WTC11 (cell line): ENCODE measurements around the gene GRIP2. TPM values are rescaled to one million over a fixed set of nuclear protein-coding genes. Genes with fewer than 3 reads are reported as not detected.

ENCODE experiments used
- ATAC-seq: fragments of 200-7000 bp; cut with Tn5 transposase; 2 replicates; pipeline ENCODE4 v1.10.0; 2021; ENCODE audit warnings: mild to moderate bottlenecking, moderate library complexity
- CTCF ChIA-PET: fragments of 300-600 bp; sonication (Branson Sonifier 250); formaldehyde crosslinking; loops from one replicate; lab custom pipeline; 2021; ENCODE audit warnings: antibody characterized with exemption; lab: Charles Lee
- POLR2A ChIA-PET: fragments of 350-600 bp; sonication (Branson Sonifier 250); formaldehyde crosslinking; loops from one replicate; lab custom pipeline; 2021; ENCODE audit warnings: antibody characterized with exemption; lab: Charles Lee
- DNase-seq: peaks from one replicate; pipeline ENCODE4 v3.0.0; 2021; ENCODE audit warnings: low spot score
- H3K27ac Mint-ChIP-seq: 2 replicates; pipeline ENCODE4 v1.8.0; 2021; ENCODE audit warnings: mixed read lengths
- H3K27me3 Mint-ChIP-seq: 2 replicates; pipeline ENCODE4 v1.8.0; 2021; ENCODE audit warnings: low read depth, mild to moderate bottlenecking, moderate library complexity, mixed read lengths
- H3K36me3 Mint-ChIP-seq: 2 replicates; pipeline ENCODE4 v1.8.0; 2021; ENCODE audit warnings: mixed read lengths
- H3K4me1 Mint-ChIP-seq: 2 replicates; pipeline ENCODE4 v1.8.0; 2022; ENCODE audit warnings: mixed read lengths
- H3K4me3 Mint-ChIP-seq: 2 replicates; pipeline ENCODE4 v1.8.0; 2021; ENCODE audit warnings: mild to moderate bottlenecking, moderate library complexity, mixed read lengths
- H3K9me3 Mint-ChIP-seq: 2 replicates; pipeline ENCODE4 v1.8.0; 2021; ENCODE audit warnings: mixed read lengths
- EMX1 ChIP-seq: fragments of 250-450 bp; sonication (Bioruptor Pico); IDR thresholded peaks from 2 replicates; pipeline ENCODE4 v1.8.0; 2021; ENCODE audit warnings: mild to moderate bottlenecking
- FOXJ3 ChIP-seq: sonication (generic); formaldehyde crosslinking; IDR thresholded peaks from 2 replicates; pipeline ENCODE4 v1.9.0; 2021; ENCODE audit warnings: missing genetic modification reagents, mild to moderate bottlenecking, borderline replicate concordance
- GABPB1 ChIP-seq: sonication (generic); formaldehyde crosslinking; IDR thresholded peaks from 2 replicates; pipeline ENCODE4 v1.8.1; 2023; ENCODE audit warnings: mild to moderate bottlenecking, missing genetic modification reagents
- GTF2I ChIP-seq: fragments of 250-450 bp; sonication (Bioruptor Pico); conservative IDR thresholded peaks from 2 replicates; pipeline ENCODE4 v1.4.0; 2021; ENCODE audit warnings: mild to moderate bottlenecking
- NFATC4 ChIP-seq: fragments of 250-450 bp; sonication (Bioruptor Pico); IDR thresholded peaks from 2 replicates; pipeline ENCODE4 v1.9.0; 2021; ENCODE audit warnings: mild to moderate bottlenecking
- NFYB ChIP-seq: sonication (generic); formaldehyde crosslinking; conservative IDR thresholded peaks from 2 replicates; pipeline ENCODE4 v1.8.0; 2022; ENCODE audit warnings: low read depth, missing genetic modification reagents
- NR3C1 ChIP-seq: sonication (generic); formaldehyde crosslinking; conservative IDR thresholded peaks from 2 replicates; pipeline ENCODE4 v1.8.1; 2023; ENCODE audit warnings: low read depth, mild to moderate bottlenecking, missing genetic modification reagents
- PRRX2 ChIP-seq: fragments of 250-450 bp; sonication (Bioruptor Pico); IDR thresholded peaks from 2 replicates; pipeline ENCODE4 v1.8.0; 2021; ENCODE audit warnings: mild to moderate bottlenecking
- RORB ChIP-seq: fragments of 250-450 bp; sonication (Bioruptor Pico); IDR thresholded peaks from 2 replicates; pipeline ENCODE4 v1.9.0; 2021; ENCODE audit warnings: mild to moderate bottlenecking
- SMAD3 ChIP-seq: sonication (generic); formaldehyde crosslinking; IDR thresholded peaks from 2 replicates; pipeline ENCODE4 v1.8.0; 2022; ENCODE audit warnings: missing genetic modification reagents, mild to moderate bottlenecking, borderline replicate concordance
- SOX15 ChIP-seq: fragments of 250-450 bp; sonication (Bioruptor Pico); IDR thresholded peaks from 2 replicates; pipeline ENCODE4 v1.9.0; 2021; ENCODE audit warnings: mild to moderate bottlenecking
- ZBTB21 ChIP-seq: sonication (generic); formaldehyde crosslinking; IDR thresholded peaks from 2 replicates; pipeline ENCODE4 v1.8.1; 2023; ENCODE audit warnings: mild to moderate bottlenecking, missing genetic modification reagents, borderline replicate concordance
- ZNF396 ChIP-seq: fragments of 250-450 bp; sonication (Bioruptor Pico); IDR thresholded peaks from 2 replicates; pipeline ENCODE4 v1.8.0; 2021; ENCODE audit warnings: mild to moderate bottlenecking, moderate library complexity, borderline replicate concordance
- ZNF423 ChIP-seq: fragments of 250-450 bp; sonication (Bioruptor Pico); IDR thresholded peaks from 2 replicates; pipeline ENCODE4 v2.1.2; 2022; ENCODE audit warnings: mild to moderate bottlenecking, moderate library complexity
- total RNA-seq: library from RNA; stranded (reverse); gene quantifications from 3 replicates; pipeline ENCODE4 v1.2.3, GENCODE V29; 2021
- TF ChIP-seq, protein P1 (sequence below): sonication (generic); formaldehyde crosslinking; IDR thresholded peaks from 2 replicates; pipeline ENCODE4 v1.8.1; 2023; ENCODE audit warnings: mild to moderate bottlenecking, missing genetic modification reagents, borderline replicate concordance
- TF ChIP-seq, protein P2 (sequence below): sonication (generic); formaldehyde crosslinking; IDR thresholded peaks from 2 replicates; pipeline ENCODE4 v1.8.0; 2023; ENCODE audit warnings: missing genetic modification reagents
- TF ChIP-seq, protein P3 (sequence below): fragments of 250-450 bp; sonication (Bioruptor Pico); IDR thresholded peaks from 2 replicates; pipeline ENCODE4 v2.1.2; 2022; ENCODE audit warnings: mild to moderate bottlenecking, moderate library complexity
- TF ChIP-seq, protein P4 (sequence below): sonication (generic); formaldehyde crosslinking; IDR thresholded peaks from 2 replicates; pipeline ENCODE4 v1.8.1; 2022; ENCODE audit warnings: low read depth, mild to moderate bottlenecking, moderate library complexity, missing genetic modification reagents, borderline replicate concordance
- TF ChIP-seq, protein P5 (sequence below): fragments of 200-600 bp; IDR thresholded peaks from 2 replicates; pipeline ENCODE4 v1.8.0; 2022; ENCODE audit warnings: antibody characterized with exemption
- TF ChIP-seq, protein P6 (sequence below): sonication (generic); formaldehyde crosslinking; IDR thresholded peaks from 2 replicates; pipeline ENCODE4 v1.8.1; 2023; ENCODE audit warnings: mild to moderate bottlenecking, missing genetic modification reagents, moderate library complexity
- TF ChIP-seq, protein P7 (sequence below): sonication (generic); formaldehyde crosslinking; IDR thresholded peaks from 2 replicates; pipeline ENCODE4 v1.8.1; 2022; ENCODE audit warnings: mild to moderate bottlenecking, moderate library complexity, missing genetic modification reagents
- TF ChIP-seq, protein P8 (sequence below): sonication (generic); formaldehyde crosslinking; IDR thresholded peaks from 2 replicates; pipeline ENCODE4 v1.8.0; 2022; ENCODE audit warnings: missing genetic modification reagents

GRIP2 gene
- total RNA-seq, 1 experiment from 2014 or later = 12.0 TPM

DNA sequence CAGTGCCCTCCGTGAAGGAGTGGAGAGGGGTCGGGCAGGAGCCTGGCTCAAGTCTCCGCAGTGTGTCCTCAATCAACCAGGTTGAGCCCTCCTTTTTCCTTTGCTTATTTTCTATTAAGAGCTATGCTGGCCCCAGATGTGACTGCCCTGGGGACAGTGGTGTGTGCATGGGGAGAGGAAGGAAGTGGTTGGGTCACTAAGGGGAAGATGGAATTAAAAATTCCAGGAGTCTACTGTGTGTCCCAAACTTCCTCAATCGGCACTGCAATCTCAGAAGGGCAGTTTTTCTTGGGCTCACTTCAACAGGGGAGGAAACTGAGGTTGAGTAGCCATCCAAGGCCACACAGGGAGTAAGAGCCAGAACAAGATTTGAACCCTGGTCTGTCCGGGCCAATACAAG, 13.7 kb upstream of the GRIP2 start:
- no peaks in the 10 kb centered on the region; the same call in 1 of the 2 replicates for H3K27me3 Mint-ChIP-seq
- CTCF ChIA-PET = interaction anchor here (2.7 kb wide), 1 partner anchor 44 kb away, joined by 9 read pairs; no protein-coding TSS in a partner anchor
- ATAC-seq (no peak), DNase-seq (no peak)
- H3K27ac Mint-ChIP-seq = no peak overlapping the region
- H3K9me3 Mint-ChIP-seq = no peaks in the 10 kb centered on the region
- peaks cover 17% of the 10 kb centered on the region for H3K4me1 Mint-ChIP-seq
- POLR2A ChIA-PET = no interaction called here
- no peak for TF ChIP-seq NR3C1 (CRISPR knock-in tag)
- TF ChIP-seq PRRX2 (CRISPR knock-in tag) = no peak
- no peak for TF ChIP-seq NFYB (CRISPR knock-in tag)
- no peak for TF ChIP-seq FOXJ3
- no peak for TF ChIP-seq ZNF423
- no peak for TF ChIP-seq ZNF396
- TF ChIP-seq ZBTB21 (CRISPR knock-in tag) = no peak
- H3K36me3 Mint-ChIP-seq = no peaks in the 10 kb centered on the region
- no peak overlapping the region for H3K4me3 Mint-ChIP-seq

DNA sequence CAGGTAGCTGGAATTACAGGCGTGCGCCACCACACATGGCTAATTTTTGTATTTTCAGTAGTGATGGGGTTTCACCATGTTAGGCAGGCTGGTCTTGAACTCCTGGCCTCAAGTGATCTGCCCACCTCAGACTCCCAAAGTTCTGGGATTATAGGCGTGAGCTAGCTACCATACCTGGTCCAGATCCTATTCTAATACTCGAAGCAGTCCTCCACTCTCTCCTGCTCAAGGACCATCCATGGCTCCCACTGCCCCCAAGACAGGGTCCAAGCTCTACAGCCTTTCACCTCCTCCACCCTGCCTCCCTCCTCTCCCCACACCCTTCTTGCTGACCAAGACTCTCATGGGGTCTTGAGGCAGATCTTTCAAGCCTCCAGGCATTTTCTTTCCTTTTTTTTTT, 12.6 kb upstream of the GRIP2 start:
- Mint-ChIP-seq H3K27ac (no peak overlapping the region), H3K4me1 (peaks cover 21% of the 10 kb centered on the region), H3K4me3 (no peak overlapping the region), H3K36me3 (no peaks in the 10 kb centered on the region), H3K9me3 (no peaks in the 10 kb centered on the region), H3K27me3 (no peaks in the 10 kb centered on the region; the same call in 1 of the 2 replicates)
- DNase-seq (no peak), ATAC-seq (no peak)
- POLR2A ChIA-PET = no interaction called here
- CTCF ChIA-PET = interaction anchor here (0.6 to 2.7 kb wide), 2 partner anchors 25 to 43 kb away, joined by 3 to 9 read pairs; no protein-coding TSS in a partner anchor
- TF ChIP-seq, protein P1, sequence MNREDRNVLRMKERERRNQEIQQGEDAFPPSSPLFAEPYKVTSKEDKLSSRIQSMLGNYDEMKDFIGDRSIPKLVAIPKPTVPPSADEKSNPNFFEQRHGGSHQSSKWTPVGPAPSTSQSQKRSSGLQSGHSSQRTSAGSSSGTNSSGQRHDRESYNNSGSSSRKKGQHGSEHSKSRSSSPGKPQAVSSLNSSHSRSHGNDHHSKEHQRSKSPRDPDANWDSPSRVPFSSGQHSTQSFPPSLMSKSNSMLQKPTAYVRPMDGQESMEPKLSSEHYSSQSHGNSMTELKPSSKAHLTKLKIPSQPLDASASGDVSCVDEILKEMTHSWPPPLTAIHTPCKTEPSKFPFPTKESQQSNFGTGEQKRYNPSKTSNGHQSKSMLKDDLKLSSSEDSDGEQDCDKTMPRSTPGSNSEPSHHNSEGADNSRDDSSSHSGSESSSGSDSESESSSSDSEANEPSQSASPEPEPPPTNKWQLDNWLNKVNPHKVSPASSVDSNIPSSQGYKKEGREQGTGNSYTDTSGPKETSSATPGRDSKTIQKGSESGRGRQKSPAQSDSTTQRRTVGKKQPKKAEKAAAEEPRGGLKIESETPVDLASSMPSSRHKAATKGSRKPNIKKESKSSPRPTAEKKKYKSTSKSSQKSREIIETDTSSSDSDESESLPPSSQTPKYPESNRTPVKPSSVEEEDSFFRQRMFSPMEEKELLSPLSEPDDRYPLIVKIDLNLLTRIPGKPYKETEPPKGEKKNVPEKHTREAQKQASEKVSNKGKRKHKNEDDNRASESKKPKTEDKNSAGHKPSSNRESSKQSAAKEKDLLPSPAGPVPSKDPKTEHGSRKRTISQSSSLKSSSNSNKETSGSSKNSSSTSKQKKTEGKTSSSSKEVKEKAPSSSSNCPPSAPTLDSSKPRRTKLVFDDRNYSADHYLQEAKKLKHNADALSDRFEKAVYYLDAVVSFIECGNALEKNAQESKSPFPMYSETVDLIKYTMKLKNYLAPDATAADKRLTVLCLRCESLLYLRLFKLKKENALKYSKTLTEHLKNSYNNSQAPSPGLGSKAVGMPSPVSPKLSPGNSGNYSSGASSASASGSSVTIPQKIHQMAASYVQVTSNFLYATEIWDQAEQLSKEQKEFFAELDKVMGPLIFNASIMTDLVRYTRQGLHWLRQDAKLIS (CRISPR knock-in tag) = no peak
- TF ChIP-seq GABPB1 (CRISPR knock-in tag) = no peak
- TF ChIP-seq, protein P2, sequence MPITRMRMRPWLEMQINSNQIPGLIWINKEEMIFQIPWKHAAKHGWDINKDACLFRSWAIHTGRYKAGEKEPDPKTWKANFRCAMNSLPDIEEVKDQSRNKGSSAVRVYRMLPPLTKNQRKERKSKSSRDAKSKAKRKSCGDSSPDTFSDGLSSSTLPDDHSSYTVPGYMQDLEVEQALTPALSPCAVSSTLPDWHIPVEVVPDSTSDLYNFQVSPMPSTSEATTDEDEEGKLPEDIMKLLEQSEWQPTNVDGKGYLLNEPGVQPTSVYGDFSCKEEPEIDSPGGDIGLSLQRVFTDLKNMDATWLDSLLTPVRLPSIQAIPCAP = no peak
- TF ChIP-seq, protein P3, sequence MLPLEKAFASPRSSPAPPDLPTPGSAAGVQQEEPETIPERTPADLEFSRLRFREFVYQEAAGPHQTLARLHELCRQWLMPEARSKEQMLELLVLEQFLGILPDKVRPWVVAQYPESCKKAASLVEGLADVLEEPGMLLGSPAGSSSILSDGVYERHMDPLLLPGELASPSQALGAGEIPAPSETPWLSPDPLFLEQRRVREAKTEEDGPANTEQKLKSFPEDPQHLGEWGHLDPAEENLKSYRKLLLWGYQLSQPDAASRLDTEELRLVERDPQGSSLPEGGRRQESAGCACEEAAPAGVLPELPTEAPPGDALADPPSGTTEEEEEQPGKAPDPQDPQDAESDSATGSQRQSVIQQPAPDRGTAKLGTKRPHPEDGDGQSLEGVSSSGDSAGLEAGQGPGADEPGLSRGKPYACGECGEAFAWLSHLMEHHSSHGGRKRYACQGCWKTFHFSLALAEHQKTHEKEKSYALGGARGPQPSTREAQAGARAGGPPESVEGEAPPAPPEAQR = no peak
- TF ChIP-seq GTF2I (CRISPR knock-in tag) = no peak
- no peak for TF ChIP-seq EMX1 (CRISPR knock-in tag)
- TF ChIP-seq SOX15 (CRISPR knock-in tag) = no peak
- TF ChIP-seq, protein P4, sequence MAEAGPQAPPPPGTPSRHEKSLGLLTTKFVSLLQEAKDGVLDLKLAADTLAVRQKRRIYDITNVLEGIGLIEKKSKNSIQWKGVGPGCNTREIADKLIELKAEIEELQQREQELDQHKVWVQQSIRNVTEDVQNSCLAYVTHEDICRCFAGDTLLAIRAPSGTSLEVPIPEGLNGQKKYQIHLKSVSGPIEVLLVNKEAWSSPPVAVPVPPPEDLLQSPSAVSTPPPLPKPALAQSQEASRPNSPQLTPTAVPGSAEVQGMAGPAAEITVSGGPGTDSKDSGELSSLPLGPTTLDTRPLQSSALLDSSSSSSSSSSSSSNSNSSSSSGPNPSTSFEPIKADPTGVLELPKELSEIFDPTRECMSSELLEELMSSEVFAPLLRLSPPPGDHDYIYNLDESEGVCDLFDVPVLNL (CRISPR knock-in tag) = no peak
- TF ChIP-seq, protein P5, sequence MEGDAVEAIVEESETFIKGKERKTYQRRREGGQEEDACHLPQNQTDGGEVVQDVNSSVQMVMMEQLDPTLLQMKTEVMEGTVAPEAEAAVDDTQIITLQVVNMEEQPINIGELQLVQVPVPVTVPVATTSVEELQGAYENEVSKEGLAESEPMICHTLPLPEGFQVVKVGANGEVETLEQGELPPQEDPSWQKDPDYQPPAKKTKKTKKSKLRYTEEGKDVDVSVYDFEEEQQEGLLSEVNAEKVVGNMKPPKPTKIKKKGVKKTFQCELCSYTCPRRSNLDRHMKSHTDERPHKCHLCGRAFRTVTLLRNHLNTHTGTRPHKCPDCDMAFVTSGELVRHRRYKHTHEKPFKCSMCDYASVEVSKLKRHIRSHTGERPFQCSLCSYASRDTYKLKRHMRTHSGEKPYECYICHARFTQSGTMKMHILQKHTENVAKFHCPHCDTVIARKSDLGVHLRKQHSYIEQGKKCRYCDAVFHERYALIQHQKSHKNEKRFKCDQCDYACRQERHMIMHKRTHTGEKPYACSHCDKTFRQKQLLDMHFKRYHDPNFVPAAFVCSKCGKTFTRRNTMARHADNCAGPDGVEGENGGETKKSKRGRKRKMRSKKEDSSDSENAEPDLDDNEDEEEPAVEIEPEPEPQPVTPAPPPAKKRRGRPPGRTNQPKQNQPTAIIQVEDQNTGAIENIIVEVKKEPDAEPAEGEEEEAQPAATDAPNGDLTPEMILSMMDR = no peak
- TF ChIP-seq NFATC4 (CRISPR knock-in tag) = no peak
- no peak for TF ChIP-seq RORB (CRISPR knock-in tag)
- no peak for TF ChIP-seq SMAD3 (CRISPR knock-in tag)
- no peak for TF ChIP-seq PRRX2 (CRISPR knock-in tag)
- TF ChIP-seq, protein P6, sequence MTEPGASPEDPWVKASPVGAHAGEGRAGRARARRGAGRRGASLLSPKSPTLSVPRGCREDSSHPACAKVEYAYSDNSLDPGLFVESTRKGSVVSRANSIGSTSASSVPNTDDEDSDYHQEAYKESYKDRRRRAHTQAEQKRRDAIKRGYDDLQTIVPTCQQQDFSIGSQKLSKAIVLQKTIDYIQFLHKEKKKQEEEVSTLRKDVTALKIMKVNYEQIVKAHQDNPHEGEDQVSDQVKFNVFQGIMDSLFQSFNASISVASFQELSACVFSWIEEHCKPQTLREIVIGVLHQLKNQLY (CRISPR knock-in tag) = no peak
- TF ChIP-seq, protein P7, sequence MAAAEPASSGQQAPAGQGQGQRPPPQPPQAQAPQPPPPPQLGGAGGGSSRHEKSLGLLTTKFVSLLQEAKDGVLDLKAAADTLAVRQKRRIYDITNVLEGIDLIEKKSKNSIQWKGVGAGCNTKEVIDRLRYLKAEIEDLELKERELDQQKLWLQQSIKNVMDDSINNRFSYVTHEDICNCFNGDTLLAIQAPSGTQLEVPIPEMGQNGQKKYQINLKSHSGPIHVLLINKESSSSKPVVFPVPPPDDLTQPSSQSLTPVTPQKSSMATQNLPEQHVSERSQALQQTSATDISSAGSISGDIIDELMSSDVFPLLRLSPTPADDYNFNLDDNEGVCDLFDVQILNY (CRISPR knock-in tag) = no peak
- TF ChIP-seq ZNF423 = no peak
- TF ChIP-seq, protein P8, sequence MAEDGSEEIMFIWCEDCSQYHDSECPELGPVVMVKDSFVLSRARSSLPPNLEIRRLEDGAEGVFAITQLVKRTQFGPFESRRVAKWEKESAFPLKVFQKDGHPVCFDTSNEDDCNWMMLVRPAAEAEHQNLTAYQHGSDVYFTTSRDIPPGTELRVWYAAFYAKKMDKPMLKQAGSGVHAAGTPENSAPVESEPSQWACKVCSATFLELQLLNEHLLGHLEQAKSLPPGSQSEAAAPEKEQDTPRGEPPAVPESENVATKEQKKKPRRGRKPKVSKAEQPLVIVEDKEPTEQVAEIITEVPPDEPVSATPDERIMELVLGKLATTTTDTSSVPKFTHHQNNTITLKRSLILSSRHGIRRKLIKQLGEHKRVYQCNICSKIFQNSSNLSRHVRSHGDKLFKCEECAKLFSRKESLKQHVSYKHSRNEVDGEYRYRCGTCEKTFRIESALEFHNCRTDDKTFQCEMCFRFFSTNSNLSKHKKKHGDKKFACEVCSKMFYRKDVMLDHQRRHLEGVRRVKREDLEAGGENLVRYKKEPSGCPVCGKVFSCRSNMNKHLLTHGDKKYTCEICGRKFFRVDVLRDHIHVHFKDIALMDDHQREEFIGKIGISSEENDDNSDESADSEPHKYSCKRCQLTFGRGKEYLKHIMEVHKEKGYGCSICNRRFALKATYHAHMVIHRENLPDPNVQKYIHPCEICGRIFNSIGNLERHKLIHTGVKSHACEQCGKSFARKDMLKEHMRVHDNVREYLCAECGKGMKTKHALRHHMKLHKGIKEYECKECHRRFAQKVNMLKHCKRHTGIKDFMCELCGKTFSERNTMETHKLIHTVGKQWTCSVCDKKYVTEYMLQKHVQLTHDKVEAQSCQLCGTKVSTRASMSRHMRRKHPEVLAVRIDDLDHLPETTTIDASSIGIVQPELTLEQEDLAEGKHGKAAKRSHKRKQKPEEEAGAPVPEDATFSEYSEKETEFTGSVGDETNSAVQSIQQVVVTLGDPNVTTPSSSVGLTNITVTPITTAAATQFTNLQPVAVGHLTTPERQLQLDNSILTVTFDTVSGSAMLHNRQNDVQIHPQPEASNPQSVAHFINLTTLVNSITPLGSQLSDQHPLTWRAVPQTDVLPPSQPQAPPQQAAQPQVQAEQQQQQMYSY (CRISPR knock-in tag) = no peak
